GM06990 (cell line): ENCODE data around the gene TPCN1.
"Not testable (repeated sequence)": the region's sequence is repeated elsewhere in the genome, so short reads cannot be mapped to it uniquely, and the experiment has no call there.

Experiments
- DNase-seq: peaks from one replicate; pipeline ENCODE4 v3.0.0-alpha.2; 2011; ENCODE audit not compliant: insufficient read length; ENCODE audit errors: extremely low read depth
- H3K27me3 ChIP-seq: replicated peaks from 2 replicates; pipeline ENCODE4 v1.6.0; 2011; ENCODE audit warnings: low read length; ENCODE audit not compliant: control insufficient read depth, insufficient read depth
- H3K36me3 ChIP-seq: 2 replicates; pipeline ENCODE4 v1.5.1; 2011; ENCODE audit warnings: low read length; ENCODE audit not compliant: control insufficient read depth, insufficient read depth
- H3K4me3 ChIP-seq: replicated peaks from 2 replicates; pipeline ENCODE4 v1.5.1; 2011; ENCODE audit warnings: low read depth, mild to moderate bottlenecking, control low read depth, low read length
- CTCF ChIP-seq: IDR thresholded peaks from 2 replicates; pipeline ENCODE4 v1.5.1; 2011; ENCODE audit warnings: low read length, control low read depth, mild to moderate bottlenecking, inconsistent platforms; ENCODE audit not compliant: insufficient read depth, poor library complexity, severe bottlenecking

TPCN1 gene

GRCh38 chr12:113203852-113204760 is 17.2 kb upstream of the TPCN1 start:
- no peak for DNase-seq
- no peaks in the 10 kb centered on the region for H3K27me3 ChIP-seq
- no peak for TF ChIP-seq CTCF
- no peak overlapping the region for H3K4me3 ChIP-seq
- H3K36me3 ChIP-seq = no peaks in the 10 kb centered on the region

GRCh38 chr12:113204804-113205203 is 16.5 kb upstream of the TPCN1 start:
- H3K27me3 ChIP-seq = no peaks in the 10 kb centered on the region
- no peak for TF ChIP-seq CTCF
- H3K4me3 ChIP-seq = no peak overlapping the region
- DNase-seq = no peak
- H3K36me3 ChIP-seq = no peaks in the 10 kb centered on the region

- not testable (repeated sequence) for H3K4me3 ChIP-seq, DNase-seq, H3K36me3 ChIP-seq, H3K27me3 ChIP-seq
Observed at GRCh38 chr12:113206802-113207201, 14.5 kb upstream of the TPCN1 start.

GRCh38 chr12:113207613-113208040 is 13.6 kb upstream of the TPCN1 start:
- no peak for TF ChIP-seq CTCF
- Histone ChIP-seq H3K4me3 (no peak overlapping the region), H3K36me3 (no peaks in the 10 kb centered on the region), H3K27me3 (no peaks in the 10 kb centered on the region)
- DNase-seq = peak; percentile 47

GRCh38 chr12:113208041-113208934 is 13.0 kb upstream of the TPCN1 start:
- H3K4me3 ChIP-seq = no peak overlapping the region; the same call in 1 of the 2 replicates
- peak; percentile 87 for DNase-seq
- no peak for TF ChIP-seq CTCF
- H3K36me3 ChIP-seq = no peaks in the 10 kb centered on the region
- H3K27me3 ChIP-seq = no peaks in the 10 kb centered on the region

- TF ChIP-seq CTCF = no peak
- Histone ChIP-seq H3K4me3 (no peak overlapping the region), H3K27me3 (no peaks in the 10 kb centered on the region), H3K36me3 (no peaks in the 10 kb centered on the region)
- no peak for DNase-seq
Observed at GRCh38 chr12:113211160-113211559, 10.1 kb upstream of the TPCN1 start.
